Hepatocyte (in vitro differentiated cells): ENCODE measurements around the gene SYNPR. TPM values are rescaled to one million over a fixed set of nuclear protein-coding genes. Genes with fewer than 3 reads are reported as not detected.

ENCODE experiments used
- DNase-seq: peaks from one replicate; pipeline ENCODE4 v3.0.0-alpha.2; 2016; ENCODE audit warnings: low spot score
- H2AFZ ChIP-seq: fragments of 200-600 bp; sonication (generic); 2 replicates; pipeline ENCODE4 v1.6.0; 2016; ENCODE audit warnings: antibody characterized with exemption, mild to moderate bottlenecking
- H3K27ac ChIP-seq: fragments of 200-600 bp; sonication (generic); 2 replicates; pipeline ENCODE4 v1.5.1; 2016; ENCODE audit warnings: mild to moderate bottlenecking
- H3K27me3 ChIP-seq: fragments of 200-600 bp; sonication (generic); 2 replicates; pipeline ENCODE4 v1.6.1; 2016
- H3K36me3 ChIP-seq: fragments of 200-600 bp; sonication (generic); replicated peaks from 2 replicates; pipeline ENCODE4 v1.5.1; 2016; ENCODE audit warnings: low read depth; ENCODE audit not compliant: insufficient read depth
- H3K4me1 ChIP-seq: fragments of 200-600 bp; sonication (generic); 2 replicates; pipeline ENCODE4 v1.5.1; 2016; ENCODE audit warnings: mild to moderate bottlenecking, moderate library complexity; ENCODE audit not compliant: insufficient read depth
- H3K4me2 ChIP-seq: fragments of 200-600 bp; sonication (generic); 2 replicates; pipeline ENCODE4 v1.6.0; 2016
- H3K4me3 ChIP-seq: fragments of 200-600 bp; sonication (generic); 2 replicates; pipeline ENCODE4 v1.5.1; 2016; ENCODE audit warnings: mild to moderate bottlenecking
- H3K79me2 ChIP-seq: fragments of 200-600 bp; sonication (generic); 2 replicates; pipeline ENCODE4 v1.6.0; 2017; ENCODE audit warnings: mild to moderate bottlenecking
- H3K9me2 ChIP-seq: fragments of 200-600 bp; sonication (generic); replicated peaks from 2 replicates; pipeline ENCODE4 v1.6.0; 2017; ENCODE audit warnings: mild to moderate bottlenecking; ENCODE audit not compliant: insufficient read depth
- H3K9me3 ChIP-seq: fragments of 200-600 bp; sonication (generic); 2 replicates; pipeline ENCODE4 v1.5.1; 2016; ENCODE audit warnings: low read depth, mild to moderate bottlenecking
- H4K20me1 ChIP-seq: fragments of 200-600 bp; sonication (generic); 2 replicates; pipeline ENCODE4 v1.6.0; 2016; ENCODE audit warnings: mild to moderate bottlenecking; ENCODE audit not compliant: insufficient read depth, poor library complexity, severe bottlenecking
- EZH2 ChIP-seq: fragments of 200-600 bp; sonication (generic); IDR thresholded peaks from 2 replicates; pipeline ENCODE4 v1.6.1; 2016; ENCODE audit warnings: antibody characterized with exemption, mild to moderate bottlenecking, borderline replicate concordance
- EZH2phosphoT487 ChIP-seq: fragments of 200-600 bp; sonication (generic); IDR thresholded peaks from one replicate; pipeline ENCODE4 v1.6.1; 2018; ENCODE audit warnings: antibody characterized with exemption, mild to moderate bottlenecking, low read depth, moderate library complexity; ENCODE audit not compliant: unreplicated experiment, severe bottlenecking
- WGBS: methylation state at CpG from one replicate; pipeline ENCODE4 v1.1.6; 2016; ENCODE audit warnings: low lambda C conversion rate; ENCODE audit errors: missing lambda C conversion rate; 5-methylcytosine and 5-hydroxymethylcytosine counted together
- polyA plus RNA-seq: library from polyadenylated mRNA; unstranded; fragments of >200 nt; fragmentation: Nextera tagmentation; extraction: Ambion mirVana; gene quantifications from 2 replicates; pipeline ENCODE4 v1.2.1, GENCODE V29; 2016
- total RNA-seq: library from RNA; depleted of rRNA; stranded (reverse); fragments of >200 nt; gene quantifications from 2 replicates; pipeline ENCODE4 v1.2.3, GENCODE V29; 2014
- TF ChIP-seq, protein P1 (sequence below): fragments of 200-600 bp; sonication (generic); IDR thresholded peaks from 2 replicates; pipeline ENCODE4 v1.5.1; 2016; ENCODE audit warnings: antibody characterized with exemption, mild to moderate bottlenecking; ENCODE audit not compliant: poor library complexity

SYNPR gene
- total and polyA plus RNA-seq, 2 experiments from 2014 or later = 0.37 TPM; not detected in 1

DNA sequence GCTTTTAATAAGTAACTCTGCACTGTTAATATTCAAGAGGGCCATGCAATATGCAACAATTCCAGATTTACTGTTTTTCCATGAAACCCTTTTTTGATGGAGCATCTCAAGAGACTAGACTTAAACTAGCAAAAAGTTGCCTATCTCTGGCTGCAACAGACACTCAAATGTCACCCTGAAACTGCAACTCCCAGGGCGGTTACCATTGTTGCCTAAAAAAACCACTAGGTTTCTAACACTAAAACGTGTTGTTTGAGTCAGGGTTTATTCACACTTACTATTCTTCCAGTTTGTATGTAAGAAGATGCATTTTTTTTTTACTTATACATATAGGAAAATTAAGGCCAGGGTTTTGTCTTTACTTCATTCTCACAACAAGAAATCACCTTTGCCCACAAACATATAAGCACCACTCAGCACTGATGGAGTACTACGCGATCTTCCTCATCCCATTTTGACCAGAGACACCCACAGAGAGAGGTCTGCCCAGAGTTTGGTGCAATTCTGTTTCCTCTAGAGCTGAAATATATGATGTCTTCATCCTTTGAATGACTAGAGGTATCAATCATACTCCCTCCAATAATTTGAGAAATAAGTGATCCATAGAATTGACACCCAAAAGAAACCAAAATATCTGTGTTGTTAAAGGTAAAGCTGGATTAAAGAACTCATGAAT, 250.4 kb downstream of the SYNPR start:
- no peaks in the 10 kb centered on the region for H3K4me1 ChIP-seq
- H3K9me3 ChIP-seq = no peaks in the 10 kb centered on the region
- no peak overlapping the region for H3K4me2 ChIP-seq
- no peaks in the 10 kb centered on the region for H3K27me3 ChIP-seq
- 80% methylated on average over 4 of the region's 4 CpGs for WGBS
- no peak for DNase-seq
- no peak overlapping the region for H2AFZ ChIP-seq
- no peaks in the 10 kb centered on the region for H3K79me2 ChIP-seq
- no peaks in the 10 kb centered on the region for H3K36me3 ChIP-seq
- no peaks in the 10 kb centered on the region for H3K9me2 ChIP-seq
- no peak overlapping the region for H3K4me3 ChIP-seq
- no peaks in the 10 kb centered on the region for H4K20me1 ChIP-seq
- no peak for TF ChIP-seq EZH2phosphoT487
- no peak for TF ChIP-seq EZH2
- TF ChIP-seq, protein P1, sequence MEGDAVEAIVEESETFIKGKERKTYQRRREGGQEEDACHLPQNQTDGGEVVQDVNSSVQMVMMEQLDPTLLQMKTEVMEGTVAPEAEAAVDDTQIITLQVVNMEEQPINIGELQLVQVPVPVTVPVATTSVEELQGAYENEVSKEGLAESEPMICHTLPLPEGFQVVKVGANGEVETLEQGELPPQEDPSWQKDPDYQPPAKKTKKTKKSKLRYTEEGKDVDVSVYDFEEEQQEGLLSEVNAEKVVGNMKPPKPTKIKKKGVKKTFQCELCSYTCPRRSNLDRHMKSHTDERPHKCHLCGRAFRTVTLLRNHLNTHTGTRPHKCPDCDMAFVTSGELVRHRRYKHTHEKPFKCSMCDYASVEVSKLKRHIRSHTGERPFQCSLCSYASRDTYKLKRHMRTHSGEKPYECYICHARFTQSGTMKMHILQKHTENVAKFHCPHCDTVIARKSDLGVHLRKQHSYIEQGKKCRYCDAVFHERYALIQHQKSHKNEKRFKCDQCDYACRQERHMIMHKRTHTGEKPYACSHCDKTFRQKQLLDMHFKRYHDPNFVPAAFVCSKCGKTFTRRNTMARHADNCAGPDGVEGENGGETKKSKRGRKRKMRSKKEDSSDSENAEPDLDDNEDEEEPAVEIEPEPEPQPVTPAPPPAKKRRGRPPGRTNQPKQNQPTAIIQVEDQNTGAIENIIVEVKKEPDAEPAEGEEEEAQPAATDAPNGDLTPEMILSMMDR = no peak
- no peak overlapping the region for H3K27ac ChIP-seq

DNA sequence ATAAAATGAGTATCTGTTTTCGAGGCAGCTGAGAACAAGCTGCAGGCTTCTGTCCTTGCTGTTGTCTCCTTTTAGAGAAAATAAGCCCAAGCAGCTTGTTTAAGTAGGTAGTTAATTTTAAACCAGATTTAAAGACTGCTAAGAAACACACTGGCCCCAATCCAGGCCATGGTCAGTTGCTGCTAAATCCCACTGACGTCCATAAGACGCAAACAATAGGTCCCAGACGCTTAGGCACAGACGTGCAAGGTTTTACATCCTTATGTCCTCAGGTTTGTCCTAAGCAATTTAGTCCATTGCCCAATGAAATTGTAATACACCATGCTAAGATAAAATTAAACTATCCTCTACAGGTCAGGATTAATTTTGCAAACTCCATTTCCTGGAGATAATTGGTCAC, 254.4 kb downstream of the SYNPR start:
- H3K4me3 ChIP-seq = no peak overlapping the region
- H3K36me3 ChIP-seq = no peaks in the 10 kb centered on the region
- no peak overlapping the region for H3K4me2 ChIP-seq
- no peak overlapping the region for H3K27ac ChIP-seq
- no peaks in the 10 kb centered on the region for H4K20me1 ChIP-seq
- H3K9me3 ChIP-seq = no peaks in the 10 kb centered on the region
- H3K27me3 ChIP-seq = no peaks in the 10 kb centered on the region
- WGBS = 55% methylated on average over 5 of the region's 5 CpGs
- no peaks in the 10 kb centered on the region for H3K9me2 ChIP-seq
- DNase-seq = no peak
- TF ChIP-seq EZH2 = no peak
- TF ChIP-seq EZH2phosphoT487 = no peak
- TF ChIP-seq, protein P1 = no peak
- H3K79me2 ChIP-seq = no peaks in the 10 kb centered on the region
- no peak overlapping the region for H2AFZ ChIP-seq
- H3K4me1 ChIP-seq = no peaks in the 10 kb centered on the region

DNA sequence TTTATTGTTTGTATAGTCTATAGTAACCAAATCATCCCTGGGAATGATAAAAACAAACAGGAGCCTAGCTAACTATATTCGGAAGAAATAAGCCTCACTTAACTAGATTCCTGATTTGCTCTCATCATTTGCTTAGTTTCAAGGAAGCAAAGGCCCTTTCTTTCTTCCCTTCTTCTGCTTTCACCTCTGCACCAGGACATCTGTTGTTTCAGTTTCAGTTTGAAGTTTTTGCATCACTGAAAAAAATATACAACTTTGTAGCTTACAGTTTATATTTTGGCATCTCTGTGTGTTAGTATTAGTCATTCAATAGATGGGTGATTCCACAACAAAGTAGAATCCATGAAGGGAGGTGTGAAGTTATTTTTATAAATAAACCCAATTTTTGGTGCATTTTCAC, 260.8 kb downstream of the SYNPR start:
- no peaks in the 10 kb centered on the region for H3K36me3 ChIP-seq
- H3K4me2 ChIP-seq = no peak overlapping the region
- no peak for DNase-seq
- WGBS = 88% methylated on average over 1 of the region's 1 CpG
- no peak overlapping the region for H3K27ac ChIP-seq
- TF ChIP-seq EZH2 (no peak), EZH2phosphoT487 (no peak)
- TF ChIP-seq, protein P1 = no peak
- H3K9me2 ChIP-seq = no peaks in the 10 kb centered on the region
- no peaks in the 10 kb centered on the region for H3K9me3 ChIP-seq
- no peaks in the 10 kb centered on the region for H4K20me1 ChIP-seq
- H3K27me3 ChIP-seq = no peaks in the 10 kb centered on the region
- no peak overlapping the region for H3K4me3 ChIP-seq
- H3K4me1 ChIP-seq = no peaks in the 10 kb centered on the region
- H2AFZ ChIP-seq = no peak overlapping the region
- no peaks in the 10 kb centered on the region for H3K79me2 ChIP-seq
